Sigmoid colon (tissue), 4 donors: ENCODE measurements around the gene ZSWIM6.

Experiments
- POLR2AphosphoS5 ChIP-seq, 4 donors: sonication (generic); formaldehyde crosslinking; IDR thresholded peaks; one replicate each; pipeline ENCODE4 v1.6.1; 2017; ENCODE audit warnings: antibody characterized with exemption in 4 of 4
- TF ChIP-seq, protein P1 (sequence below), 4 experiments: fragments of 450-650 bp in 3 of 4; fragments of 200-600 bp in 1 of 4; IDR thresholded peaks; one replicate each; pipeline ENCODE4 v1.5.1; 2016 to 2019; ENCODE audit warnings: antibody characterized with exemption in 4 of 4, mild to moderate bottlenecking in 3 of 4, moderate library complexity in 2 of 4

DNA sequence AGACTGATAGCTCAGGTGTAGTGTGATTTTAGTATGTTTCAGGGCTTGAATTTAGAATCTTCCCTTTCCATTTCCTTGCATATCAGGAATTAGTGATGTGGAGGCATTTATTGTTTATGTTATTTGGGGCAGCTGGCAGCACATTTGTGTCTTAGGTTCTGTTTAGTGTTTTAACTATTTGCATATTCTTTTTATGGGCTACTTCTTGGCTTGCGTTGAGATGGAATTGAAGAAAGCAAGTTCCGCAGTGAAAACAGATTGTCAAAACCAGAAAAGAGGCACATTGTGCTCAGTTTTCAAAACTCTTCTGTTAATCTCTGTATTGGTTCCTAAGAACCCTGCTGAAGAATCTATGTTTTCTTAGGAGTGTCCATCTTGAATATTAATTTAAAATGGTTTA is 80.3 kb downstream of the ZSWIM6 start:
- TF ChIP-seq POLR2AphosphoS5 (IDR thresholded peaks at IDR 0.05), result no peak
- TF ChIP-seq, protein P1, sequence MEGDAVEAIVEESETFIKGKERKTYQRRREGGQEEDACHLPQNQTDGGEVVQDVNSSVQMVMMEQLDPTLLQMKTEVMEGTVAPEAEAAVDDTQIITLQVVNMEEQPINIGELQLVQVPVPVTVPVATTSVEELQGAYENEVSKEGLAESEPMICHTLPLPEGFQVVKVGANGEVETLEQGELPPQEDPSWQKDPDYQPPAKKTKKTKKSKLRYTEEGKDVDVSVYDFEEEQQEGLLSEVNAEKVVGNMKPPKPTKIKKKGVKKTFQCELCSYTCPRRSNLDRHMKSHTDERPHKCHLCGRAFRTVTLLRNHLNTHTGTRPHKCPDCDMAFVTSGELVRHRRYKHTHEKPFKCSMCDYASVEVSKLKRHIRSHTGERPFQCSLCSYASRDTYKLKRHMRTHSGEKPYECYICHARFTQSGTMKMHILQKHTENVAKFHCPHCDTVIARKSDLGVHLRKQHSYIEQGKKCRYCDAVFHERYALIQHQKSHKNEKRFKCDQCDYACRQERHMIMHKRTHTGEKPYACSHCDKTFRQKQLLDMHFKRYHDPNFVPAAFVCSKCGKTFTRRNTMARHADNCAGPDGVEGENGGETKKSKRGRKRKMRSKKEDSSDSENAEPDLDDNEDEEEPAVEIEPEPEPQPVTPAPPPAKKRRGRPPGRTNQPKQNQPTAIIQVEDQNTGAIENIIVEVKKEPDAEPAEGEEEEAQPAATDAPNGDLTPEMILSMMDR (IDR thresholded peaks at IDR 0.05), result no peak
